Activated effector memory CD4-positive, alpha-beta T cell treated with anti-CD3 and anti-CD28 coated beads, Interleukin-2, amount 50 U/mL, for 16 hours (primary cell): ENCODE measurements around the gene GLCCI1.
A peak's percentile ranks its signal among the peaks of the same experiment; 100 is the strongest.

Experiments
- DNase-seq: peaks from one replicate; pipeline ENCODE4 v3.0.0-alpha.2; 2020

Gene GLCCI1

DNA sequence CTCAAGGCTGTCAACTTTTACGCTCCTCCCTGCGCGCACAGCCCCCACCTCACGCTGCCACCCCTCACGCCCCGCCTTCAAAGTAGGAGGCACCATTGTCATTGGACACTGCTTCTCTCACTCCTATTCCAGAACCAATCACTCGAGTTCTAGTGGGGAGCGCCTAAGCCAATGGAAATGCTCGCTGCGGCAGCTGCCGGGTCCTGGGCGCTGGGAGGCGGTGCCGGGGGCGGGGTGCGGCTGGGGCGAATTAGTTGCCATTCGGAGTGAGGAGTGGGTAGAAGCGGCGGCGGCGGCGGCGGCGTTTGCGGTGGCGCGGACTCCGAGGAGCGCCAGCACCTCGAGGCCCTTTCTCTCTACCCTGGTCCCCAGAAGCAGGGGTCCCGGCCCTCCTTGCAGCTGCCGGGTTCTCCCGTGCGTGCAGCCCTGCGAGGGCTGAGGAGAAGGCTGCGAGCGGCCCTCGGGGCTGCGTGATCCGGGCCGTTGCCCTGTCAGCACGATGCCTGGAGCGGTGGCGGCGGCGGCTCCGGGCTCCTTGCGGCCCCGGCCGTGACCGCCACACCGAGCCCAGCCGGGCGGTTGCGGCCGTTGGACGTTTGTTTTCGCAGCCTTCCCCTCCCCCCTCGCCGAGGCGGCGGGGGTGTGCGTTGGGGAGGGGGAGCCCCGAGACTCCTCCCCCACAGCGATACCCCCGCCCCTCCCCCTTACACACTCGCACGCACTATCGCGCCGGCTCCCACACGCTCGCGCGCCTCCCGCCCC is at the start of gene GLCCI1:
Gene GLCCI1 (plus strand): TSS at position 253 of the 762 bp plus-strand sequence. CDS start 555 bp downstream, outside the sequence.
- peak; percentile 99 for DNase-seq

DNA sequence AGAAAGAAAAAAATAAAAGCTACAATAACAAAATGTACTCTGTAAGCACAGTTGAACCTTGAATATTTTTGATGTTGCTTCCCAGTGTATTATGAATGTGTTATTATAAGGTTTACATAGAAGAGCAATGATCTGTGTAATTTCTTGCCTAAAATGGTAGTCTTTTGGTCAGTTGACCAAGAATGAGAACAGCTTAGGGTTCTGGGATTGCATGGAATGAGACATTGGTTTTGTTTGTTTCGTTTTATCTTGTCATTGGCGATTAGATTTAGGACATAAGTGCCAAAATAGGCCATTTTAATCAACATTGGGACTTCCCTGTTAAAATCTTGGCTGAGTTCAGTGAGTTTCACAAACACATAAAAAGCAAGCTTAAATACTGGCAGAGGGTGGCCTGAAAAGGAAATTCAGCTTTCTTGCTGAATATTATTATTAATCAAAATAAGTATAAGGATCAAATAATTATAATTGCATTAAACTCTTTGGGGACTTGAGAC is 49.1 kb upstream of the GLCCI1 start:
- no peak for DNase-seq

DNA sequence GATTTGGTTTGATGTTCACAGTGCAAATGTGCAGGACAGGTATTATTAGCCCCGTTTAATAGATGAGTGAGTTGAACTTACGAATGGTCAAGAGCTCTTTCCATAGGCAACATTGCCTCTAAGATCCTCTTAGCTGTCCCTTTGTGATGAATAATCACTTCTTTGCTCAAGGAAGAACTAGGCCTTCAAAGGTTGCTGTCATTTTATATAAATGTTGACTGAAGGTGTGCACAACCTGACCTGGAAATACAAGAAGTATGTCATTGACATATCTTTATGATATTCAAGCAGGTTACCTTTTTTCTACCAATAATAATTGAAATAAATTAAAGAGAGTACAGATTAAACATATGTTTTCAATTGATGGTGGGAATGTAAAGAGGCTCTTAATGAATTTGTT is 48.5 kb upstream of the GLCCI1 start:
- no peak for DNase-seq

DNA sequence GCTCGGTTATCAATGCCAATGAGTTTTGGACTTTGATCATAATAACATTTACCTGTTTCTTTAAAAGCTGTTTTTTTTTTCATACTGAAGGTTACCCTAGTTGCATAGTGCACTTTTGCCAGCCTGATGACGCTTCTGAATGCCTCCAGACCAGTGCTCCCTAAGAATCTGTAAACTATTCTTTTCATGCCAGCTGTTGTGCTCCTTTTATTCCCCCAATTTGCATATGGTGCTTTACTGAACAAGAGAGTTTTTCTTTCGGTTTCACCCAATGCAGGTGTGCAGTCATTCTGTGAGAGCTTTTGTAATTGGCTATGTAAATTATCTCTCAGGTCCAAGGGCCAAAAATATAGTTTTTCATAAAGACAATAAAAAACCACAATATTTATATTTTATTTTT is 48.1 kb upstream of the GLCCI1 start:
- no peak for DNase-seq

DNA sequence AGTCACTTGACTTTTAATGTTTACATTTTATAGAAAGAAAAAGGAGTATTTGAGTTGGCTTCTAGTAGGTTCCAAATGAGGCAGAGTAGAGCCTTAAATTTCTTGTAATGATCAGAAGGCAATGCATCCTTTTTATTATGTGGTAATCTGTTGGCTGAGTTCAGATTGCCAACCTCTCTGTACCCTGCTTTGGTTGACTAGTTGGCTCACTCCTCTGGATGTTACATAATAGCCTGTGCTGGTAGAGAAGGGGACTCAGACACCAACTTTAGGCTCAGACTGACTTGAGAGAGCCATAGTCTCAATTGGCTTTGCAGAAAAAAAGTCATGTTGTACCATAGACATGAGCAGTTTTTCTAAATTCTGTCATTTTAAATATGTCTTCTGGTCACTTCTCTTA is 46.8 kb upstream of the GLCCI1 start:
- no peak for DNase-seq

DNA sequence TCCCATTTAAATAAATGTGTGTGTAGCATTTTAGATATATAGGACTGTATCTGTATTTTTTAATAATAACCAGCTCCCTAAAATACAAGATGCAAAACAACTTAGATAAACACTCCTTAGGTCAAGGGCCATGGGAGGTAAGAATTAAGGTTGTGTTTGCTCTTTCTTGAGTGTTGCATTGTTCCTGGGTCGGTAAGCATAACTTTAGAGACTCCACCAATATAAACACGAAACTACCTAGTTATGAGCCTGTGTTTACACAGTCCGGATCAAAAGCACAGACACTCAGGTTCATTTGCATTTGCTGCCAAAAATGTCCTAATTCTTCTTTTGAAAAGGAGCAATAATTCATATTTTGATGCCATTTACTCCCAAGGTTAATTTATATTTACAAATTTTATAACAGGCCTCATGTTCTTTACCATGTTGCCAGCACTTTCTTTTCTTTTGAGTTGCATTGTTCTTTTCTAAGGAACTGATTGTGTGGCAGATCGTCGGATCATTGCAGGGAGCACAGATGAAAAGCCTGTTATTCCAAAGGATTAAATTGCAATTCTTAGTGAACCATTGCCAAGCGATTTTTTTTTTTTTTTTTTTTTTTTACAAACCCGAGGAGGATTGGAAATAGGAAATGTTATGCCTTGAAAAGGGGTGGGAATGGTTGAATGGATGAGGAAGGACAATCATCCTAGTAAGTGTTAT is 45.8 kb upstream of the GLCCI1 start:
- no peak for DNase-seq

DNA sequence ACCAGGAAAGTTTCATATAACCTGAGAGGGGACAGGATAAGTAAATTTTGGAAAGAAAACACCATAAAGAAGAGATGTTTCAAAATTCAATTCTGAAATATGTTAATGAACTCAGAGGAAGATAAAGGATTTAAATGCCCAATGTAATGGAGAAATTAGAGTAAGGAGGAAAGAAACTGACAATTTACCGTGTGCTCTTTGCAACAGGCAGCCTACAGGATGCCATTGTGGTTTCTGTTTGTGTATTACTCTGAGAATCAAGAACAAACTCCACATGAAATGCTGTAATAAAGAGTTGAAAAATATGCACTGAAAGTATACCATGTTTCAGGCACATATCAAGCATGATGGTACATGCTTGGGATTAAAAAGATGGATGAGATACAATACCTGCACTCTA is 44.8 kb upstream of the GLCCI1 start:
- DNase-seq, result no peak

DNA sequence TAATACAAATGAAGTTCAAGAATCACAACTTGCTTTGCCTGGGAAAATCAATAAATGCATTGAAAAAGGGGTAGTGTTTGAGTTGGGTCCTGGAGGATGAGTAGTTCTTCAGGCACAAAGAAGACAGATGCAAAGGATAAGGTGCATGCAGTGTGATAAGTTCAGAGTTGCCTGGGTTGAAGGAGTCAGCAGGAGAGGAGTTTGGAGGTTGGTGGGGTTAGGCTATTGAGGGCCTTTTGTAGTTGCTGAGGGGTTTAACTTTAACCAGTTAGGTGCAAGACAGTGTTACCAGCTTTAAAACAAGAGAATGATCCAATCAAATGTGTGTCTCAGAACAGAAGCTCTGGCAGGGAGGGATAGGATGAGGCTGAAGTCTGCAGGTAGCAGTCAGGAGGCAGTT is 44.3 kb upstream of the GLCCI1 start:
- no peak for DNase-seq

DNA sequence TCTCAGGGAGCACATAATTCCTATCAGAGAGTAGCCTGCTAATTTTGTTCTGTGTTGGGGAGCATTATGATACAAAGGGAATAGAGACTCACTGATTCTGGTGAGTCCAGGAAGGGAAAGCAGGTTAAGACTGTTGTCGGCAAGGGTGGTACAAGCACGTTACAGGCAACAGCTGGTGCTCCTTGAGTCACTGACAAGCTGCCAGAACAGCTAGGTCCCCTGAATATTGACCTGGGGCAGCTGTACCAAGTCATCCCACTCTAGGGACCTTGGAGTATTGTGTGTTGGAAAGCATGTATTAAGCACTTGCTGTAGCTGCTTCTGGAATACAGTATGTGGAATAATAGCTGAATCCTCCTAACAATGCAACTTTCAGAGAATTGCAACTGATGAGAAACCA is 37.0 kb upstream of the GLCCI1 start:
- no peak for DNase-seq

DNA sequence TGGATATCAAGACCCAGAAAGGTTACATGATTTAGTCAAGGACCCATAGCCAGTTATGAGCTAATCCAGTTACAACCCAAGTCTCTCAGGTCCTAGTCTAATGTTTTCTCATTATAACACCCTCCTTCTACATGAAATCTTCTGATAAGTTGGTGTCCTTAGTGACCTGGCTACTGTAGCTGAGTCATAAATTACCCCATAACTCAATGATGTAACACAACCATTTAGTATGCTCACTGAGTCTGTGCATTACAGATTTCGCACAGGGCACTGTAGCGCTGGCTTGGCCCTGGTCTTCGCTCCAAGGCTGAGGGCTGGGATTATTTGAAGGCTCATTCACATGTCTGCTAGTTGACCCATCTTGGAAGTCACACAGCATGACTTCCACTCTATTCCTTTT is 36.0 kb upstream of the GLCCI1 start:
- no peak for DNase-seq

DNA sequence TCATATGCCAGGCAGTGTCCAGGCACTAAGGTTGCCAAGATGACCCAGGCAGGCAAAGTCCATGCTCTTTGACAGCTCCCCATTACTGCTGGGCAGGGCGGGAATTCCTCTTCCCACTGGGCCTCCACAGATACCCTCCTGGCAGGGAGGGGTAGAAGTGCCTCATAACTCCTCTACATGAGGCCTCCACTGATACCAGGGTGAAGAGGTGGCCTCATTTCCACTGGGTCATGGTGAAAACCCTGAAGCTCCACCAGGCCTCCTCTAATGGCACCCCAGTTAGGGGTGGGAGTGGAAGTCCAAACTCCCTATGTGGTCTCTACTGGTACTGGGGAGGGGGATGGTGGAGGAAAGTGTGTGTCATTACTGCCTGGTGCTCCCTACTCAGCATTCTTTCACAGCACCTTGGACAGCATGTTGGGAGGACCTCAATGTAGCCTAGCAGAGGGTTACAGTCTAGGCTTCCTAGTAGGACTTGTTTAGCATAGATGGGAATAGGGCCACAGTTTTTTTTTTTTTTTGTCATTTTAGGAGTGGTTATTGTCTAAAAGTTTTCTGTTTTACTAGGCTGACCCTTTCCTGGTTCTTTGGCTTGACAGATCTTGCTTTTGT is 34.6 kb upstream of the GLCCI1 start:
- no peak for DNase-seq

DNA sequence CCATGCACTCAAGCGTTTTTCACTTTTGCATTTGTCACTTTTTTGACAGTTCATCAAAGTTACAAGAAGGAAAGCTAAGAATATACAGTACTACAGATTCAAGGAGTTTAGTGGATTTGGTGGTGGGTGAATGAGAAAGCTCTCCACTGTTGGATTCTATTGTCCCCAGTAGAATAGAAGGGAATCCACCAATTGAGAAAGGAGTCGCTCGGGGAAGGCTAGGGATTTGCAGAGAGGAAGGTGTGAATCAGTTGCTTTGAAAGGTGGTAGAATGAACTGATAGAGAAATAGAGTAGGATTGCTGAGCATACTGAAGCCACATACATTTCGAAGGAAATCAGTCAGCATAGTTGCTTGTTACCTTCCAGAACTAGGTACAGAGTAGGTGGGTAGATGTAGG is 33.7 kb upstream of the GLCCI1 start:
- no peak for DNase-seq

DNA sequence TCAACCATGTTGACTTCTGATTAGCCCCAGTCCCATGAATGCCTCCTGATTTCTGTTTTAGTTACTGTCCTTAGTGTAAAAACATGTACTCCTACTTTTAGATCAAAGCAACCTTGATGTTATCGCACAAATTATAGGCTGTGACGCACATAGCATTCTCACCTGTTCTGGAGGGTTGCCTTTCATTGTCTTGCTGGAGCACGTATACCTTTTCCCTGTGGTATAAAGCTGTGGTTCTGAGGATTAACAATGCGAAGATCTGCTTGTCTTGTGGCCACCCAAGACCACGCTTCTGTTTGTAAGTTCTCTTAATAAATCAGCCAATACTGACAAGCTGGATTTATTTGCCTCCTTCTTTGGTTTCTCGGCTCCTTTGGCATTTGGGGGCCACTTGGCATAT is 30.1 kb upstream of the GLCCI1 start:
- DNase-seq, result no peak

DNA sequence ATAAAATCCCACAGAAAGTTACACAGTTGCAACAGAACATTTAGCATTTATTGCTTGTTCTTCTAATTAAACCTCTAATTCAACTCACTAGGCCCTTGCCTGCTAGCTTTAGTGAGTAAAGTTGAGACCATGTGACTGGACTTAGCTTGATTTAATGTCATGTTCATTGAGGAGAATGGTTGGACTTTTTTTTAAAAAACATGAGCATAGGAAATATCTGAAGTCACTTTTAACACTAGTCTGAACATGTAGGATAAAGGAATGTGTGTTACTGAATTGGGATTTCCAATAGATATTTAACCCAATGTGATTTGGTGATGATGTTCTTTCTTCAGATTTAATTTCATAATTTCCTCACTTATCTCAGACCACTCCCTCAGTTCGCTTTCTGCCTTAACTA is 24.6 kb upstream of the GLCCI1 start:
- DNase-seq, result no peak

DNA sequence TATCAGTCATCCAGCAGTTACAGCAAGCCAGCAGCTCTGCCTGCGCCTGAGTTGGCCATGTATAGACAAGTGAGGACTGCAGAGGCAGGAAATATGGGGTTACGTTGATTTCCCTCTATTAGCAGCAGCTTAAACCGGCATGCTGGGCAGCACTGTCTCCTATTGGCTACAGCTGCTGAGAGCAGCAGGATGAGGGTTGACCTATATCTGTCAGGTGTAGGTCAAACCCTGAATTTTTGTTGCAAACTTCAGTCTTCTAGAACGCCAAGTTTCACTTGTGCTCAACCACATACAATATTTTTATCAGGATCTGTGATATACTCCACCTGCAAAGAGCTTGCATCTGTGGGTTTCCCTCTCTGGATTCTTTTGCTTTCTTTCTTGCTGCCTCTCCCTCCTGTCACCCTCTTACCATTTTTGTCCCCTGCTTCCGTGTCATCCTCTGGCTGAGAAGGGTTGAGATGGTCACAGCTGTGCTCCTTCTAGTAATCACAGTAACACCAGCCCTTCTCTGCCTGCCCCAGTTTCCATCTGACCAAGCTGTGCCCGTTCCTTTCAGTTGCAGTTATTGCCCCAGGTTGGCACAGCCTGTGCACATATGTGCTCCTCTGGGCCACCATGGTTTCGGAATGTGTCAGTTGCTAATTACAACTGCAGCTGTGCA is 23.8 kb upstream of the GLCCI1 start:
- peak; percentile 82 for DNase-seq

DNA sequence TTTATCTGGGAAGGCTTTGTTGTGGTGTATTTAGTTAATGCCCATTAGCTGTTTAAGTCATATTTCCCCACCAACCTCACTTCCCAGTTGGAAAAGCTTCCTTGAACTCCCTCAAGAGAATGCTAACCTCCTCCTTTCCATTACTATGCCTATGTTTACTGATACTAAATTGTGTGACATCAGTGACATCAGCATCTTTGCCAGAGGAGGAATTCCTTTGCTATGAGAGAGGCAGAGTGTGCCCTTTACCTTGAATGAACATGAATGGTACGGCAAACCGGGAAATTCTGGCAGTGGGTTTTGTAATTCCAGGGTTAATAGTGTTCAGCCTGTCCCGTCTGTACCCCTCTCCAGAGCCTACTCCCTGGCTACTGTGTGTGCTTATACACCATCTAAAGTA is 22.1 kb upstream of the GLCCI1 start:
- no peak for DNase-seq

DNA sequence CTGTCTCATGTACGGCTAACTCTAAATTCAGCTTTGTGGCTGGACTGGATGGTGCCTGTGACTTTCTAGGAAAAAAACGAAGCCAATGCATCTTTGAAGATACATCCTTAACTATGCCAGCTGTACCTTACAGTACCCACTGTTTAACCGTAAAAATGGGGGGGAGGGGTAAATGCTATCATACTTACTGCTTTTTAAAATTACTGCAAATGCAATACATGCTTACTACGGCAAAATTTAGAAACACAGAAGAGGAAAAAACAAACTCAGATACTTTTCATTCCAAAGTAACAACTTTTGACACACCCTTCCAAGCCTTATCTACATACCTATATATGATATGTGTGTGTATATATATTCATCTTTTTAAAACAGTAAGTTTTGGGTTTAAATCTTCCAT is 20.4 kb upstream of the GLCCI1 start:
- no peak for DNase-seq

DNA sequence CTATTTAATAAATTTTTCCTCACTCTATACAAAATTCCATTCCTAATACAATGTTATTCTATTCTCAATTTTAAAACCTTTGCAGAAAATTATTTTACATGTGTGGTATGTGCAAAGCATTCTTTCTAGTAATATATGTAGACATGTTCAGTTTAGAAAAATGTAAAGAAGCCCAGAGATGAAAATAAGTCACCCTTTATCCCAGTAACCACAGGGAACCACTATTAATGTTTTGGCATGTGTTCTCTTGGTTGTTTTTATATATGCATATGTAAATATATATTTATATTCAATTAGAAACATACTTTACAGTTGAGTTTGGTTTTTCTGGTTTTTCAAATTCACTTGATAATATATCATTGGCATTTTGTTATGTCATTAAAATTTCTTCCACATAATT is 14.8 kb upstream of the GLCCI1 start:
- DNase-seq, result no peak

DNA sequence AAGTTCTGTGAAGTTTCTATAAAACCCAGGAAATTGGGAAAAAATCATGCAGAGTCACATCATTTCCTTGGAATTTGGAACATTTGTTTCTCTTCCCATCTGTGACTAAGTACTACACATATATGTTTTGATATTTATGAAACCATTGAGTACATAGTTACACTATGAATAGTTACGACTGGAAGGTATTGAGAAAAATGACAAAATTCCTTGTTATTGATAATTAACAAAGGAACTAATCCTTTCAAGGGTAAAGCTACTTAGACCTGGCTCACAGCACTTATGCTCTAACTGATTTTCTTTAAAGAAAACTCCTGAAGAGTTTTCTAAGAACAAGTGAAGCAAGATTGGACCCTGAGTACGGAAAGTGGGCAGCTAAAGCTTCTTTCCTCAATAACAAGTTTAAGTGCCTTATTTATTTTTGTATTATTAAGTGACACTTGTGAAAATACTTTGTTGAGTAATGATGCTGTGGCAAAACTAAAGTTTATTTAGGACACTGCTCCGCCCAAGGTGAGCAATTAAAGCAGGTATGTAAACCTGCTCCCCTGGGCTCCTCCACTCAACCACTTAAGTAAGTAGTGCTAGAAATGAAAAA is 12.0 kb upstream of the GLCCI1 start:
- no peak for DNase-seq

DNA sequence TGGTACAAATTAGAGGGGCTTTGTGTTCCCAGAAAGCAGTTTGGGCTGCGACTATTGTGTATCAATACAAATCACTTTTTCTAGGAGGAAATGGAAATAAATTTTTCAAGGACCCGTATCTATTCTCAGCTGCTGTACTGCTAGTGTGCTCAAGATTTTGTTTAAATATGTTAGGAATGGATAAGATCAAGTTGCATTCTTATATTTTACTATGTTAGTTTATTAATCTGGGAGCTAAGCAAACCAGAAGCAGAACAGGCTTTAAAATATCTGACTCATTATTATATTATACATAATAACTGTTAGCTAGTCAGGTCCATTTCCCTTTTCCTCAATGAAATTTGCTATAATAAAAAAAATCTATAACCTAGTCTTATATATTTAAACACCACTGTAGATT is 11.1 kb upstream of the GLCCI1 start:
- no peak for DNase-seq

DNA sequence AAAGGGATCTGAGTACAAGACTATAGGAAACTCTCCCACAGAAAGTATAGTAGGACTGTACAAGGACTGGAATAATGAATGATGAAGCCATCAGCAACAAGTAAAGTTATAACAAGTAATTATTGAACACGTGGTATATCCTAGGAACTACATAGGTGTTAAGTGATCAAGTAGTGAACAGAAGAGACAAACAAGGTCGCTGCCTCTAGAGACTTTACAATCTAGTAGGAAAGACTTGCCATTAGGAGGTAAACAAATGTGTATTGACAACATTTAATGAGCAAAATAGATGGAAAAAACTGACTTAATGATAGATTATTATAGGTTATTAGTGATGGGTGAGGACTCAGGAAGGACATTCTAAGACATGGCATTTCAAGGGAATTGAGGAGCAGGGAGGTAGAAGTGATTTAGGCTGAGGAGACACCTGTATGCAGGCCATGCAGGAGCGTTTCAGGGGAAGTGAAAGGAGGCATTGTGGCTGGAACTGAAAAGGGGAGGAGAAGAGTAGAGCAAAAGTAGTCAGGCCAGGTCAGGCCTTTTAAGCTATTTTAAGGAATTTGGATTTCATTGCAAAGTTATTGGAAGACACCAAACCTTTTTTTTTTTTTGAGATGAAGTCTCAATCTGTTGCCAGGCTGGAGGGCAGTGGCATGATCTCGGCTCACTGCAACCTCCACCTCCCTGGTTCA is 8.5 kb upstream of the GLCCI1 start:
- DNase-seq, result no peak

DNA sequence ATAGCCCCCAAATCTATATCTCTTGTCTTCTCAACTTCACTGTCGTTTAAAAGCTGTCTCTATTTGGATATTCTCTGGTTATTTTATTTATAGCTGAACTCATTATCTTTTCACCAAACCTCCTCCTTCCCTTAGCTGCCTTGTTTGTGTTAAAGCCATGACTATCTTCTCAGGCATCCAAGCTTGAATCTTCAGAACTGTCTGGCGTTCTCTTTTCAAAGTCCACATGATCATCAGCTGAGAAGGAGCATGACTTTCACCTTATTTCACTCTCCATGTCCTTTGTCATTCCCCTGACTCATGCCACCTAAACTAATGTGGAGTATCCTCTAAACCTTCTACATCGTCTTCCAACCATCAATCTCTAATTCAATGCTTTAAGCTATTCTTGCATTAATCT is 5.7 kb upstream of the GLCCI1 start:
- DNase-seq, result no peak

DNA sequence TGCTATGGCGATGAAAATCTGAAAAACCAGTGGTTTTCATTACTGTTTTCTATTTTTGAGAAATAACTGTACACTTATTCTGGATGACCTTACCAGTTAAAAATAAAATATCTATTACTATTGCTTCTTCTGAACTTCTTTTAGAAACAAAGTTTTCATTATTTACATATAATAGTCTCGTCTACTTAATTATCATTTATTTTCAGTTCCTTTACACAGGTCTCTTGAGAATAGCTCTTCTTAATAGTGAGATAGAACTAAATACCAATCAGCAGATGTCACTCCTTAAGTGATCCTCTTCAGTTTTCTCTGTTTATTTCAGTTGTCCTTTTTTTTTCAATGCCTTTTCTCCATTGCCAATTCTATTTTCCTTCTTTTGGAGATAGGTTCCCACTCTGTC is 4.3 kb upstream of the GLCCI1 start:
- no peak for DNase-seq
